NAMALWA (cell line): Measurements from ENCODE around the gene BPIFB1.

Experiments used
- DNase-seq: peaks from one replicate; pipeline ENCODE4 v3.0.0-alpha.2; 2015; ENCODE audit warnings: low spot score

Gene BPIFB1

GRCh38 chr20:33325350-33325749 is 42.3 kb downstream of the BPIFB1 start:
- no peak for DNase-seq

- no peak for DNase-seq
These were observed 45.4 kb downstream of the BPIFB1 start for GRCh38 chr20:33328157-33329137.

DNA sequence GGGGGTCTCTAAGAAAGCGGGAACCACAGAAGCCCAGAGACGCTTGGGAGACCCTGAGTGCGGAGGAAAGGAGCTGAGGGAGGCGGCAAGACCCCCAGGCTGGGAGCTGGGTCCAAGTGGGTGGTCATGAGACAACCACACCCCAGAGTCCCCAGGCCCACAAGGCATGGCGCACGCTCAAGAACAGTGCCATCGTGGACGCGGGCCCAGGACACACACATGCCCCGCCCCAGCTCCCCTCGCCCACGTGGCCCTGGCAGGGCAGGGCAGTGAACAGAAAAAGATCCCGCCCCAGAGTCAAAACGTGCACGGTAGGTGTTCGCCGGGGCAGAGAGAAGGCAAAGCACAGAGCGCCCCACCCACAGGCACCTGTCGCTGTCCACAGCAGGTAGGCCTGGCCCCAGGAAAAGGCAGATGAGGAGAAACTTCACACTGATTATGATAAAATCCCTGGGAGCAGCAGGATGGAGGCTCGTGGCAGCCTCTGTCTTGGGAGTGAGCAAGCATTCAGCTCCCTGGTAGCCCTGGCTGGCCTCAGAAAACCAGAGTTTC is 50.0 kb downstream of the BPIFB1 start:
- no peak for DNase-seq

DNA sequence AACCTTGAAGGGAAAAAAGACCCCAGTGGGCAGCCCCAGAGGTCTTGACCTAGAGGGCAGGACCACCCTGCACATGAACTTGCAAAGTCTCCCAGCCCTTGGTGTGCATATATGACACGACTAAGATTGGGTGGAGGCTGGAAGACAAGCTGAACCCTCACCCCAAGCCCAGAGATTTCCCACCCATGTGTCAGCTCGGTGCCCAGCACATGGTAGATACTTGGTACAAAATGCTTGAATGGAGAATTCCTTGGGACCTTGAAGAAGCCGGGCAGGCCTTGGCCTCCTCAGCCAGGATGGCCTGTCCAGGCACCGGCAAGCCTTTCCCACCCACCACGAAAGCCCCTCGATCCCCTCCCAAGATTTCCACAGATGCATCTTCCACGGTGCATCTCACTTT is 50.6 kb downstream of the BPIFB1 start:
- DNase-seq = no peak

GRCh38 chr20:33334111-33334510 is 51.1 kb downstream of the BPIFB1 start:
- DNase-seq = no peak

- no peak for DNase-seq
These were observed 53.4 kb downstream of the BPIFB1 start for GRCh38 chr20:33336375-33336774.

DNA sequence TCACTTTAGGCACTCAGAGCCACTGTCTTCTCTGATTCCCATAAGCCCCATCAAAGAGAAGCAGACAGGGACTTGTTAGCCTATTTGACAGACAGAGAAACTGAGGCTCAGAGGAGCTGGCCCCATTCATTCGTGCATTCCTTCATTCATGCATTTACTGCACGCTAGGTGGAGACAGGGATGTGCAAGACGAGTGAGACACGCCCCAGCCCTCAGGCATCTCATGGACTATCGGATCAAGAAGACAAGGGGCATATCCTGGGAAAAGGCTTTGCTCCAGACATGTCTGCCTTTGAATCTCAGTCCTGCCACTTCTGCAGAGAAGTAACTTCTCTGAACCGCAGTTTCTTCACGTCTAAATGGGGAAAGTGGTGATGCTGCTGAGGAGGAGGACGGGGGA is 54.1 kb downstream of the BPIFB1 start:
- no peak for DNase-seq

- DNase-seq = no peak
These were observed 54.6 kb downstream of the BPIFB1 start for GRCh38 chr20:33337531-33338165.

GRCh38 chr20:33338467-33339258 is 55.6 kb downstream of the BPIFB1 start:
- DNase-seq = no peak

DNA sequence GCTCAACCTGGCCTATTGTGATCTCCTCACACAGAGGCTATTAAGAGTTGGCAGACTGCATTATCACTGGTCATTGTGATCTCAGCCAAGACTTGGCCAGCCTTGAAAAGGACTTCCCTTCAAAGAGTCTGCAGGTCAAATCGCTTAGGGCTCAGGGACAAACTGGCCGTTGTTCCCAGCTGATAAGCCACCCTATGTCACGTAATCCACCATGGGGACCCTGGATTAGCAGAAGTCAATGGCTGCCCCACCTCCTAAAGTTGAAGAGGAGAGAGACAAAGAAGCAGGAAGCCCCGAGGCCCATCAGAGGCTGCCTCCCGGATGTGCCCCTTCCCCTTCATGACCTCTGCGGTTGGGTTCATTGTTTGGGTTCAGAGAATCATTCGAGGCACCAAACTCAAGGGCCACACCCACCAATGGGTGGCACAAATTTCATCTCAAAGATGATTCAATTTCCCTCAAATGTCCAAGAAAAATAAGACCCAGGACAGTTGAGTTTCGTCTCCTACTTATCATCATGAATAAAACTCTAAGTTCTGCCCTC is 56.6 kb downstream of the BPIFB1 start:
- DNase-seq = no peak

DNA sequence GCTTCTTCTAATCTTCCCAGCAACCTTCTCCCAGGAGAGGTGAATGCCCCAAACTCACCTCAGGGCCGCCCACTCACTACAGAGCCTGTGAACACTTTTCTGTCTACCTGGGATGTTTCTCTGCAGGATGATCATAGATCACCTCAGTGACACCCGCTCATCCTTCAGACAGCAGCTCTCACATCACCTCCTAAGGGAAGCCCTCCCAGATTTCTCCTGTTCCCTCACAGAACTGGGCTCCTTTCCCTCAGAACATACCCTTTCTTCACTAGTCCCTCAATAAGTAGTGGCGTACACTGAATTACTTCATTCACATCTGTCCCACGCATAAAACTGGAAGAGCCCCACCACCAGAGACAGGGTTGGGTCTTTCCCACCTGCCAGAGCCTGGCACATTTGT is 60.5 kb downstream of the BPIFB1 start:
- no peak for DNase-seq

DNA sequence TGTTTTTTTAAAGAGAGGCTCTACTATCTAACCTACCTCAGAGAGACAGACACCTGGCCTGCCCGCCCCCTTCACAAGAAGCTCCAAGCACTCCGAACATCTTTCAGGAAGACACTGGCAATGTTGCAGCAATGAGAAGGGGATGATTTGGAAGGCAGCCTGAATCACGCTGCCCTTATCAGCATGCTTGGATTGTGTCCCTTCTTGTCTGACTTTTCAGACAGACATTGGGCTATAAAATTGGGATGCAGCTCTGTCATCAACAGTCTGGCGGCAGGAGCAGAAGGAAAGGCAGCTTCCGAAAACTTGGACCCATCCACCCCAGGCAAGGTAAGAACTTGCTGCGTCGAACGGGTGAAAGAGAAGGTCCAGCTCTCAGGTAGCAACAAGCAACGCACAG is 62.3 kb downstream of the BPIFB1 start:
- DNase-seq = no peak

GRCh38 chr20:33348136-33348937 is 65.3 kb downstream of the BPIFB1 start:
- no peak for DNase-seq

- DNase-seq = no peak
These were observed 66.5 kb downstream of the BPIFB1 start for GRCh38 chr20:33349493-33349892.

- no peak for DNase-seq
These were observed 68.7 kb downstream of the BPIFB1 start for GRCh38 chr20:33351696-33352095.

GRCh38 chr20:33352258-33353012 is 69.4 kb downstream of the BPIFB1 start:
- DNase-seq = no peak

GRCh38 chr20:33353013-33353402 is 70.0 kb downstream of the BPIFB1 start:
- no peak for DNase-seq
